H9 (cell line): ENCODE measurements around the gene SEMA3A. TPM values are rescaled to one million over a fixed set of nuclear protein-coding genes. Genes with fewer than 3 reads are reported as not detected.

Experiments used
- DNase-seq: peaks from one replicate; pipeline ENCODE4 v3.0.0-alpha.2; 2017
- H2AFZ ChIP-seq: one replicate; pipeline ENCODE4 v1.6.1; 2013; ENCODE audit warnings: mild to moderate bottlenecking, low read length, control low read depth, moderate library complexity
- H2AK5ac ChIP-seq: 2 replicates; pipeline ENCODE4 v1.6.1; 2013; ENCODE audit warnings: low read length, control low read depth, mixed read lengths; ENCODE audit not compliant: insufficient read length
- H2BK120ac ChIP-seq: one replicate; pipeline ENCODE4 v1.6.1; 2013; ENCODE audit warnings: low read depth, mild to moderate bottlenecking, low read length, control low read depth, inconsistent platforms; ENCODE audit not compliant: poor library complexity, severe bottlenecking
- H2BK12ac ChIP-seq: 2 replicates; pipeline ENCODE4 v1.6.1; 2013; ENCODE audit warnings: low read length, control low read depth, mixed read lengths, low read depth; ENCODE audit not compliant: insufficient read length
- H2BK15ac ChIP-seq: 2 replicates; pipeline ENCODE4 v1.6.1; 2013; ENCODE audit warnings: low read depth, low read length, control low read depth
- H2BK20ac ChIP-seq: one replicate; pipeline ENCODE4 v1.6.1; 2013; ENCODE audit warnings: low read depth, mild to moderate bottlenecking, low read length, control low read depth, inconsistent platforms; ENCODE audit not compliant: poor library complexity, severe bottlenecking
- H2BK5ac ChIP-seq: 2 replicates; pipeline ENCODE4 v1.6.1; 2013; ENCODE audit warnings: low read length, control low read depth, mixed read lengths; ENCODE audit not compliant: insufficient read length
- H3K14ac ChIP-seq: 2 replicates; pipeline ENCODE4 v1.6.1; 2013; ENCODE audit warnings: low read length, control low read depth; ENCODE audit not compliant: insufficient read depth
- H3K18ac ChIP-seq: 2 replicates; pipeline ENCODE4 v1.6.1; 2013; ENCODE audit warnings: low read depth, mild to moderate bottlenecking, mixed read lengths, low read length, control low read depth; ENCODE audit not compliant: insufficient read length
- H3K23ac ChIP-seq: 2 replicates; pipeline ENCODE4 v1.6.1; 2013; ENCODE audit warnings: low read length, control low read depth, mixed read lengths, low read depth; ENCODE audit not compliant: insufficient read length
- H3K23me2 ChIP-seq: 2 replicates; pipeline ENCODE4 v1.6.1; 2013; ENCODE audit warnings: low read depth, mild to moderate bottlenecking, mixed read lengths, low read length, control low read depth; ENCODE audit not compliant: insufficient read length, poor library complexity, severe bottlenecking
- H3K27ac ChIP-seq: 2 replicates; pipeline ENCODE4 v1.5.1; 2013; ENCODE audit warnings: low read length, control low read depth, mixed read lengths, low read depth; ENCODE audit not compliant: insufficient read length
- H3K27me3 ChIP-seq: 2 replicates; pipeline ENCODE4 v1.6.1; 2013; ENCODE audit warnings: low read length, control low read depth, inconsistent platforms; ENCODE audit not compliant: insufficient read depth
- H3K4ac ChIP-seq: 2 replicates; pipeline ENCODE4 v1.6.1; 2013; ENCODE audit warnings: low read depth, mild to moderate bottlenecking, control low read depth, inconsistent platforms, low read length, moderate library complexity
- H3K4me1 ChIP-seq: 2 replicates; pipeline ENCODE4 v1.6.1; 2013; ENCODE audit warnings: low read length, control low read depth, inconsistent platforms; ENCODE audit not compliant: insufficient read depth
- H3K4me2 ChIP-seq: 2 replicates; pipeline ENCODE4 v1.6.1; 2013; ENCODE audit warnings: low read length, control low read depth, mixed read lengths; ENCODE audit not compliant: insufficient read length, insufficient read depth
- H3K56ac ChIP-seq: 2 replicates; pipeline ENCODE4 v1.6.1; 2013; ENCODE audit warnings: low read depth, mild to moderate bottlenecking, mixed read lengths, low read length, control low read depth; ENCODE audit not compliant: insufficient read length
- H3K79me1 ChIP-seq: 2 replicates; pipeline ENCODE4 v1.6.1; 2013; ENCODE audit warnings: low read depth, mild to moderate bottlenecking, moderate library complexity, low read length, control low read depth, inconsistent platforms; ENCODE audit not compliant: insufficient read depth, poor library complexity, severe bottlenecking
- H3K79me2 ChIP-seq: 2 replicates; pipeline ENCODE4 v1.6.1; 2013; ENCODE audit warnings: low read length, control low read depth, inconsistent platforms; ENCODE audit not compliant: insufficient read depth
- H3K9ac ChIP-seq: 2 replicates; pipeline ENCODE4 v1.6.1; 2013; ENCODE audit warnings: low read length, control low read depth, mixed read lengths; ENCODE audit not compliant: insufficient read length; ENCODE audit errors: extremely low read depth
- H3K9me3 ChIP-seq: one replicate; pipeline ENCODE4 v1.6.1; 2013; ENCODE audit warnings: low read depth, low read length, inconsistent platforms; ENCODE audit not compliant: control insufficient read depth
- H3T11ph ChIP-seq: one replicate; pipeline ENCODE4 v1.6.1; 2013; ENCODE audit warnings: mild to moderate bottlenecking, low read length, control low read depth, inconsistent platforms
- H4K20me1 ChIP-seq: one replicate; pipeline ENCODE4 v1.6.1; 2013; ENCODE audit not compliant: control insufficient read depth, insufficient read length, insufficient read depth
- H4K5ac ChIP-seq: 2 replicates; pipeline ENCODE4 v1.6.1; 2013; ENCODE audit warnings: low read depth, mild to moderate bottlenecking, mixed read lengths, low read length, control low read depth; ENCODE audit not compliant: insufficient read length
- H4K8ac ChIP-seq: replicated peaks from 2 replicates; pipeline ENCODE4 v1.6.1; 2013; ENCODE audit warnings: low read length, control low read depth, mixed read lengths, low read depth; ENCODE audit not compliant: insufficient read length
- H4K91ac ChIP-seq: 2 replicates; pipeline ENCODE4 v1.6.1; 2013; ENCODE audit warnings: low read depth, mild to moderate bottlenecking, moderate library complexity, mixed read lengths, low read length, control low read depth; ENCODE audit not compliant: insufficient read length
- H3K27ac Mint-ChIP-seq, 3 experiments: 2 replicates in 2 of 3; 3 replicates in 1 of 3; pipeline ENCODE4 v1.8.0; 2020 to 2021; ENCODE audit warnings: mixed read lengths in 3 of 3, mild to moderate bottlenecking in 1 of 3, moderate library complexity in 1 of 3
- H3K27me3 Mint-ChIP-seq: 2 replicates; pipeline ENCODE4 v1.8.0; 2021; ENCODE audit warnings: low read depth, mild to moderate bottlenecking, moderate library complexity, mixed read lengths
- H3K36me3 Mint-ChIP-seq, 3 experiments: 2 replicates in 2 of 3; 3 replicates in 1 of 3; pipeline ENCODE4 v1.8.0; 2020 to 2021; ENCODE audit warnings: low read depth in 3 of 3, mixed read lengths in 3 of 3; ENCODE audit not compliant: insufficient read depth in 1 of 3
- H3K4me1 Mint-ChIP-seq, 2 experiments: 2 replicates each; pipeline ENCODE4 v1.8.0; 2020; ENCODE audit warnings: mixed read lengths in 2 of 2
- H3K4me3 Mint-ChIP-seq, 2 experiments: 2 replicates in 1 of 2; 3 replicates in 1 of 2; pipeline ENCODE4 v1.8.0; 2020 to 2021; ENCODE audit warnings: mild to moderate bottlenecking in 2 of 2, mixed read lengths in 2 of 2, moderate library complexity in 1 of 2
- H3K9me3 Mint-ChIP-seq, 2 experiments: 2 replicates in 1 of 2; 3 replicates in 1 of 2; pipeline ENCODE4 v1.8.0; 2020; ENCODE audit warnings: mild to moderate bottlenecking in 2 of 2, mixed read lengths in 2 of 2, moderate library complexity in 1 of 2
- WGBS: extraction: QIAGEN DNeasy Blood & Tissue Kit; methylation state at CpG from one replicate; pipeline ENCODE4 v1.1.7; 2013; ENCODE audit warnings: missing lambda C conversion rate, low lambda C conversion rate, mixed read lengths; ENCODE audit not compliant: insufficient read length; ENCODE audit errors: extremely low coverage; 5-methylcytosine and 5-hydroxymethylcytosine counted together
- total RNA-seq: library from RNA; stranded (reverse); gene quantifications from 2 replicates; pipeline ENCODE4 v1.2.1, GENCODE V29; 2021
- TF ChIP-seq, protein P1 (sequence below): fragments of 200-600 bp; sonication (generic); conservative IDR thresholded peaks from 3 replicates; pipeline ENCODE4 v1.8.0; 2021; ENCODE audit warnings: antibody characterized with exemption, mild to moderate bottlenecking

The SEMA3A gene
- total RNA-seq, 1 experiment from 2014 or later: 60.0 TPM

DNA sequence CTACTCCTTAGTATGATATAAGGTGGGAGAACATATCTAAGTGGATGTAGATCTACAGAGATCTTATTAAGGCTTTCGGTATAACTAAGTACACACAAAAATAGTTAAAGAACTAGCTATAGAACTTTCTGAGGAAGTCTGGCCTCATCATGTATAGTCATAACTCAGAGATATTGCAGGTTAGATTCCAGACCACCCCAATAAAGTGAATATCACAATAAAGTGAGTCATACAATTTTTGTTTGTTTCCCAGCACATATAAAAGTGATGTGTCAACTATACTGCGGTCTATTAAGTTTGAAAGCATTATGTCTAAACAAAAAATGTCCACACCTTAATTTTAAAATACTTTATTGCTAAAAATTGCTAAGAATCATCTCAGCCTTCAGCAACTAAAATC is 24.7 kb upstream of the SEMA3A start:
- no peak for DNase-seq
- H3K56ac ChIP-seq: no peak overlapping the region
- H3K36me3 Mint-ChIP-seq: peaks cover 11 to 19% (median 14%) of the 10 kb centered on the region in 3 experiments
- H3K4me1 Mint-ChIP-seq: peaks cover 7 to 8% of the 10 kb centered on the region in 2 experiments; a peak in 3 of 4 replicates
- TF ChIP-seq, protein P1, sequence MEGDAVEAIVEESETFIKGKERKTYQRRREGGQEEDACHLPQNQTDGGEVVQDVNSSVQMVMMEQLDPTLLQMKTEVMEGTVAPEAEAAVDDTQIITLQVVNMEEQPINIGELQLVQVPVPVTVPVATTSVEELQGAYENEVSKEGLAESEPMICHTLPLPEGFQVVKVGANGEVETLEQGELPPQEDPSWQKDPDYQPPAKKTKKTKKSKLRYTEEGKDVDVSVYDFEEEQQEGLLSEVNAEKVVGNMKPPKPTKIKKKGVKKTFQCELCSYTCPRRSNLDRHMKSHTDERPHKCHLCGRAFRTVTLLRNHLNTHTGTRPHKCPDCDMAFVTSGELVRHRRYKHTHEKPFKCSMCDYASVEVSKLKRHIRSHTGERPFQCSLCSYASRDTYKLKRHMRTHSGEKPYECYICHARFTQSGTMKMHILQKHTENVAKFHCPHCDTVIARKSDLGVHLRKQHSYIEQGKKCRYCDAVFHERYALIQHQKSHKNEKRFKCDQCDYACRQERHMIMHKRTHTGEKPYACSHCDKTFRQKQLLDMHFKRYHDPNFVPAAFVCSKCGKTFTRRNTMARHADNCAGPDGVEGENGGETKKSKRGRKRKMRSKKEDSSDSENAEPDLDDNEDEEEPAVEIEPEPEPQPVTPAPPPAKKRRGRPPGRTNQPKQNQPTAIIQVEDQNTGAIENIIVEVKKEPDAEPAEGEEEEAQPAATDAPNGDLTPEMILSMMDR: no peak
- H3T11ph ChIP-seq: no peak overlapping the region
- no peaks in the 10 kb centered on the region for H3K23me2 ChIP-seq
- no peaks in the 10 kb centered on the region for H3K9me3 ChIP-seq
- no peak overlapping the region for H3K4me2 ChIP-seq
- H3K4me3 Mint-ChIP-seq: no peak overlapping the region
- no peaks in the 10 kb centered on the region for H4K20me1 ChIP-seq
- H3K27me3 ChIP-seq: no peaks in the 10 kb centered on the region
- no peak overlapping the region for H2AK5ac ChIP-seq
- H3K14ac ChIP-seq: no peak overlapping the region
- H3K4ac ChIP-seq: no peak overlapping the region
- no peak overlapping the region for H4K5ac ChIP-seq
- no peak overlapping the region for H2BK12ac ChIP-seq
- H2BK120ac ChIP-seq: no peak overlapping the region
- WGBS: no CpG with 5 or more reads among the region's 2 CpGs
- no peaks in the 10 kb centered on the region for H3K4me1 ChIP-seq
- no peak overlapping the region for H3K23ac ChIP-seq
- no peaks in the 10 kb centered on the region for H3K79me2 ChIP-seq
- H3K18ac ChIP-seq: no peak overlapping the region
- no peak overlapping the region for H3K9ac ChIP-seq
- H3K27me3 Mint-ChIP-seq: no peaks in the 10 kb centered on the region
- no peak overlapping the region for H2AFZ ChIP-seq
- no peak overlapping the region for H2BK20ac ChIP-seq
- no peak overlapping the region for H2BK15ac ChIP-seq
- H4K91ac ChIP-seq: no peak overlapping the region
- H3K79me1 ChIP-seq: no peaks in the 10 kb centered on the region
- peaks cover 10 to 11% of the 10 kb centered on the region in 2 experiments; a peak in 4 of 5 replicates for H3K9me3 Mint-ChIP-seq
- H3K27ac ChIP-seq: no peak overlapping the region
- no peak overlapping the region for H3K27ac Mint-ChIP-seq
- no peak overlapping the region for H4K8ac ChIP-seq
- no peak overlapping the region for H2BK5ac ChIP-seq
